Left renal pelvis (tissue), 4 donors: ENCODE results near the gene RPL39. TPM values are rescaled to one million over a fixed set of nuclear protein-coding genes. Genes with fewer than 3 reads are reported as not detected.
"Not testable (repeated sequence)": the region's sequence is repeated elsewhere in the genome, so short reads cannot be mapped to it uniquely, and the experiment has no call there.

ENCODE experiments used
- DNase-seq, 4 donors: peaks; one replicate each; pipeline ENCODE4 v3.0.0-alpha.2; 2013; ENCODE audit warnings: low read depth in 4 of 4, low spot score in 3 of 4
- polyA plus RNA-seq, 4 donors: library from polyadenylated mRNA; unstranded; fragments of 120-200 nt; gene quantifications; one replicate each; pipeline ENCODE4 v1.2.1, GENCODE V29; 2013; ENCODE audit not compliant: insufficient read length in 4 of 4

The RPL39 gene
- polyA plus RNA-seq, 4 donors: 2,057 to 2,532 (median 2,247) TPM

DNA sequence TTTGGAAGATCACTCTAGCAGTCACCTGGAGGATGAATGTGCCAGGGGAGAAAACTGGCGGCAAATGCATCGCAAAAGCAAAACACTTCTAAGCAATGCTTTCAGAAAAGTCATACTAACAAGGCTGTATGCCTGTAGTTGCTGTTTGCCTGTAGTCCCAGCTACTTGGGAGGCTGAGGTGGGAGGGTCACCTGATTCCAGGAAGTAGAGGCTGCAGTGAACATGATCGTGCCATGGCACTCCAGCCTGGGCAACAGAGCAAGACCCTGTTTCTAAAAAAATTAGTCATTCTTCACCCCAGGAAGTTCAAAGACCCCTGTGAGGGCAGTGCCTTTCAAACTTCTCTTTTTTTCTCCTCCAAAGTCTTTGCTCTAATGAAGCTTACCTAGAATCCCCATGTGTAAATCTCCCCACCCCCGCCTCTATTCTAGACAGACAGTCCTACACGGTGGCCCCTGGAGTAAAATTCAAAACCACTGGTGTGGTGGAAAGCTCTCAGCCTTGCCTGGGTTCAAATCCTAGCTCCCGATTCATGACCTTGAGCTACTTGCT, 27.5 kb downstream of the RPL39 start:
- DNase-seq: no peak

- no peak for DNase-seq
These were observed 28.2 kb downstream of the RPL39 start for GRCh38 chrX:119763181-119763580.

- DNase-seq: no peak
These were observed 28.7 kb downstream of the RPL39 start for GRCh38 chrX:119762718-119763117.

DNA sequence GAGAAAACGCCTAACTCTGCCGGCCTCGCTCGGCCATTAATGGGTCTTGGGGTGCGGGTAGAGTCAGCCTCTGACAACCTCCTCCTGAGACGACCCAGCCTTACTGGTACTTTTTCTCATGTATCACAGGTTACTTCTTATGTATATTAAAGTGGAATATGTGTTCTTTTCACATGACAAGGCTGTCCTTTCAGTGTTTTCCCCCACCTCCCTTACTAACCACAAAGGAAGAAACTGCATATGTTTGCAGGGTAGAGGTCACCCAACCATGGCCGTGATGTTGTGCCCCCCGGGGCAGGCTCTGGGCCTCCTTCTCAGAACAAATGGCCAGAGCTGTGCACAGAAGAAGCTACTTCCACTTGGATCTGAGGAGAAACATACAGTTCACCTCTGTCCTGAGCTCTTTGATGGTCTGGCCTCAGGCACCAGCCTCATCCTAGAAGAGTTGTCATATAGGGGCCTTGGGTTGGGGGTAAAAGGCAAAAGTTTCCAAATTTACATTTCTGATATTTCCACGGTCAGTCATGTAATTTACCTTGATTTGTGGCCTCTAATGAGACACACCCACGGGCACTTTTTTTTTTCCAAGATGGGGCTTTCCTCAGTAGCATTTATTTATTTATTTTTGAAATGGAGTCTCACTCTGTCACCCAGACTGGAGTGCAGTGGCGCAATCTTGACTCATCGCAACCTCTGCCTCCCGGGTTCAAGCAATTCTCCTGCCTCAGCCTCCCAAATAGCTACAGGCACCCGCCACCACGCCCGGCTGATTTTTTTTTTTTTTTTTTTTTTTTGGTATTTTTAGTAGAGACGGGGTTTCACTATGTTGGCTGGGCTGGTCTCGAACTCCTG, 31.2 kb downstream of the RPL39 start:
- DNase-seq: no peak

- no peak for DNase-seq
These were observed 32.1 kb downstream of the RPL39 start for GRCh38 chrX:119759248-119759766.

GRCh38 chrX:119758731-119759247, 32.6 kb downstream of the RPL39 start:
- DNase-seq: no peak

DNA sequence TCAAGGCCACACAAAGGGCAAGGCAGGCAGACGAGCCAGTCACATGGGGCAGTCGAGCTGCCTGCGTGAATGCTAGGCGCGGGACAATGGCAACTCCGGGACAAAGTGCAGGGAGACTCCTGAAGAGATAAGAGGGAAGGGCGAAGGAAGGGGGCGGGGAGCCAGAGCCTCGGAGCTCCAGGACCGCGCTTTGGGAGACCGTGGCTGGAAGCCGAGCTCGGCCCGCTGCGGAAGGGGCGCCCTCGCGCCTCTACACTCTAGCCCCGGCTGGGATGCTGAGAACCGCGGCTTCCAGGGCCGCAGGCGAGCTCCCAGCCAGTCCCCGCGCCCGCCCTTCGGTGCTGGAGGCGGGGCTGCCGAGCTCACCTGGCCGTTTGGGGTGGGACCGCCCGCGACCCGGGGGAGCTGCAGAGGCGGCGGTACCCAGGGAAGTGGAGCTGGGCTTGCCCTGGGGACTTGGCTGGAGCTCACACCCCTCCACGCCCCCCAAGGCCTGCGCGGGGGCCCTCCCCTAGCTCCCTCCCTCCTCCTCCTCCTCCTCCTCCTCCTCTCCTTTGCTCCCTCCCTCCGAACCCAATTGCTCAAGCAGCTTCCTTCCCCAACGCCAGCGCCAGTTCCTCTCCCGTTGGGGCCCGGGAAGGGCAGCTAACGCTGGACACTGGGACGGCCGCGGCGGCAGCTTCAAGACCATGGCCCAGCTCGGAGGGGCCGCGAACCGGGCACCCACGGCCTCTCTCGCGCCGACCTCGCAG, 33.3 kb downstream of the RPL39 start, which contains the start of gene SOWAHD:
TSS of gene SOWAHD (plus strand) at position 610 of the 752 bp plus-strand sequence. CDS start at position 690, 80 bp downstream.
- no peak for DNase-seq

DNA sequence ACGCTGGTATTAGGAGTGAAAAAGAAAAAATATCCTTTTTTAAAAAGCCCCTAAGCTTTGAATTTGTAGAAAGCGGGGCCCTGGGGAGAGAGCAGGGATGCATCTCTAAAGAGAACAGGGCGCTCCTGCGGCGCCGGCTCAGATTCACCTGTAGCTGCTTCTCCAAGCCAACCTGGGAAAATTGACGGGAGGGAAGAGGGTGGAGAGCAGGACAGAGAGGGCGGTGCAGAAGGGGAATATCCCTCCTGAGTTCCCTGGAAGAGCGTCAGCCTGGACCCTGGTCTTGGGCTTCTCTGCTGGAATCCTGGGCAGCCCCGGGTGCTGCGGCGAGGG, 33.8 kb downstream of the RPL39 start:
- no peak for DNase-seq

DNA sequence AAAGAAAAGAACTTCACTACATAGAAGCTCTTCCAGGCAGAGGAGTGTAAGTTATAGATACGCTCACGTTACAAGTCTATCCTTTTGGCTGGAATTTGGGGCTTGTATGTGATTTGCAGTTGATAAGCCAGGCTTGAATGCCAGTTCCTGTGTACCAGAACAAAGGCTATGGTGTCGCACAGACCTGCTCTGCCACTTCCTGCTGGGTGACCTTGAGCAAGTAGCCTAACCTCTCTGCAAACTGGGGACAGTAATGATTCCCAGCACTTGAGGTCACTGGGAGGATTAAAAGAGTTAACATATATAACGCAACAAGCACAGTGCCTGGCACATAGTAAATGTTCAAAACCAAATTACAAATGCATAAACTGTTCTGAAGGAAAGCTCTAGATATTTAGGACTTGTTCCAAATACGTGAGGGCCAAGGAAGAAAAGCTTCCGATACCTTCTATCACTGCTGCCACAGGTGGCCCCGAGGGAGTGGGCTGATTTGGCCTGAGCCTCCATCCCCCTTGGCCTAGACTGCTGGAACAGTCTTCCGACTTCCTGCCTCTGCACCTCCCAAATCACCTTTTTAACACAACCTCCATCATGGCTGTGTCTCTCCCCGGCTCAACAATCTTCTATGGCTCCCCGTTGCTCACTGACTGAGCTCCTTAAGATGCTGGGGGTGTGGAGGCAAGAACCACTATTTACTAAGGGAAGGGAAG, 34.3 kb downstream of the RPL39 start:
- DNase-seq: no peak

DNA sequence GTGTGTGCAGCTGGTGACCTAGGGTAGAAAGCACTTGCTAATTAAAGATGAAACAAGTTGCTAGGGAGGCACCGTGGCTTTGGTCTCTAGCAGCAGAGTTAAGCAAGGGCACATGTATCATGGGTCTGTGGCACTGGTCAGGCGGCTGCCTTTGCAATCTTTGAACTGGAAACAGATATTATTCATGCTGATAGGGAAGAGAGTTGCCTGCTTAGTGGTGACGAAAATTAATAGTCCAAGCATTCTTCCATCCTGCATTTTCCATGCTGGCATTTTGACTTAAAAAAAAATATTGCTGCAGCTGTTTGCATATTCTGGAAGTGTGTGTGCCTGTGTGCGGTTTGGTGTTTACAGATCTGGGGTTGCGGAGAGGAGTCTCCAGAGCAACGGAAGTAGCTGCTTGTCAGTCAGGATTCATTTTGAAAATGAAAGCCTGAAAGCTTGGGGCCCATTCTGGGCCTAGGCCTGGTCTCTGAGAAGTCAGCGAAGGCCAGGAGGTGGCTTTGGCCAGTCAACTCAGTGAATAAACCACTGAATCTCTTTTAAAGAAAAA, 35.4 kb downstream of the RPL39 start:
- DNase-seq: no peak

GRCh38 chrX:119753639-119754257, 37.7 kb downstream of the RPL39 start:
- DNase-seq: no peak

DNA sequence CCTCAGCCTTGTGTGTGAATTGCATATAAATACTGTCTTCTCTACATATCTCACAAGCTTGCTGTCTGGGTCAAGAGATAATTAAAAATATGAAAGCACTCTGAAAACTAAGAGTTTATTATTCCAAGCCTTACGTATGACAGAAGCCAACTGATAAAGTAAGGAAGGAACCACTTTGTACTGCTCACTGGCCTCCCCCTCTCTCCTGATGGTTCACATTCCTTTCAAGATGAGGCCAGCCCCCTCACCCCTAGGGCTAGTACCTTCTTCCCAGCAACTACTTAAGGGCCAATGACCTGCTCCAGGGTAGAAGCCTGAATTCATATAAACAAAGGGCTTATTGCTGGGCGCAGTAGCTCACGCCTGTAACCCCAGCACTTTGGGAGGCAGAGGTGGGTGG, 38.4 kb downstream of the RPL39 start:
- no peak for DNase-seq

DNA sequence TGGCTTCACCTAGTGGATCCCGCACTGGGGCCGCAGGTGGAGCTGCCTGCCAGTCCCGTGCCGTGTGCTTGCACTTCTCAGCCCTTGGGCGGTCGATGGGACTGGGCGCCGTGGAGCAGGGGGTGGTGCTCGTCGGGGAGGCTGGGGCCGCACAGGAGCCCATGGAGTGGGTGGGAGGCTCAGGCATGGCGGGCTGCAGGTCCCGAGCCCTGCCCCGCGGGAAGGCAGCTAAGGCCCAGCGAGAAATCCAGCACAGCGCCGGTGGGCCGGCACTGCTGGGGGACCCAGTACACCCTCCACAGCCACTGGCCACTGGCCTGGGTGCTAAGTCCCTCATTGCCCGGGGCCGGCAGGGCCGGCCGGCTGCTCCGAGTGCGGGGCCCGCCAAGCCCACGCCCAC, 40.7 kb downstream of the RPL39 start:
- DNase-seq: not testable (repeated sequence)

DNA sequence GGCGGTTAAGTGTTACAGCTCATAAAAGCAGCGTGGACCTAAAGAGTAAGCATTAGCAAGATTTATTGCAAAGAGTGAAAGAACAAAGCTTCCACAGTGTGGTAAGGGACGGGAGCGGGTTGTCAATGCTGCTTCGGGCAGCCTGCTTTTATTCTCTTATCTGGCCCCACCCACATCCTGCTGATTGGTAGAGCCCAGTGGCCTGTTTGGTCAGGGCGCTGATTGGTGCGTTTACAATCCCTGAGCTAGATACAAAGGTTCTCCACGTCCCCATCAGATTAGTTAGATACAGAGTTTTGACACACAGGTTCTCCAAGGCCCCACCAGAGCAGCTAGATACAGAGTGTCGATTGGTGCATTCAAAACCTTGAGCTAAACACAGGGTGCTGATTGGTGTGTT, 41.3 kb downstream of the RPL39 start:
- DNase-seq: not testable (repeated sequence)

DNA sequence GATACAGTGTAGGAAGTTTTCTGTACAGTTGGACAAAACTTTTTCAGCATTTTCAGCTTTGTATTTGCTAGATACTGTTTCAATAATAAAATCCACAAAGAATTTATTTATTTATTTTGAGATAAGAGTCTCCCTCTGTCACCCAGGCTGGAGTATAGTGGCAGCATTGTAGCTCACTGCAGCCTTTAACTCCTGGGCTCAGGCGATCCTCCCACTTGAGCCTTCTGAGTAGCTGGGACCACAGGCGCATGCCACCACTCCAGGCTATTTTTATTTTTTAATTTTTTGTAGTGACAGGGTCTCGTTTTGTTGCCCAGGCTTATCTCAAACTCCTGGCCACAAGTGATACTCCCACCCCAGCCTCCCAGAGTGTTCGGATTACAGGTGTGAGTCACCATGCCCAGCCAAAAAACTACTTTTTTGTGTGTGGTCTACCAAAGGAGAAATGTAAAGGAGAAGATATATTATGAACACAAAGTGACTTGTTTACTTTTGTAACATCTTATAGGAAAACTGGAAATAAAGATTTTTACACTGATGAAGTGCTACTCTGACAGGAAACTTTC, 46.1 kb downstream of the RPL39 start:
- DNase-seq: no peak

GRCh38 chrX:119738742-119739141, 52.7 kb downstream of the RPL39 start:
- DNase-seq: no peak
